Smooth muscle cell (in vitro differentiated cells): ENCODE measurements around the gene SCN5A. TPM values are rescaled to one million over a fixed set of nuclear protein-coding genes. Genes with fewer than 3 reads are reported as not detected.

Source experiments
- DNase-seq: peaks from one replicate; lab custom pipeline; 2025; ENCODE audit not compliant: unreplicated experiment; lab: John Stamatoyannopoulos, UW
- H2AFZ ChIP-seq: fragments of 200-600 bp; sonication (generic); 2 replicates; pipeline ENCODE4 v1.6.0; 2016; ENCODE audit warnings: antibody characterized with exemption, low read depth, mild to moderate bottlenecking
- H3F3A ChIP-seq: fragments of 200-600 bp; sonication (generic); 2 replicates; pipeline ENCODE4 v1.6.0; 2017; ENCODE audit warnings: antibody characterized with exemption, low read depth
- H3K27ac ChIP-seq: fragments of 200-600 bp; sonication (generic); 2 replicates; pipeline ENCODE4 v1.5.1; 2016; ENCODE audit warnings: low read depth, mild to moderate bottlenecking
- H3K27me3 ChIP-seq: fragments of 200-600 bp; sonication (generic); 2 replicates; pipeline ENCODE4 v1.6.1; 2016; ENCODE audit warnings: low read depth, mild to moderate bottlenecking
- H3K36me3 ChIP-seq: fragments of 200-600 bp; sonication (generic); 2 replicates; pipeline ENCODE4 v1.5.1; 2016; ENCODE audit warnings: low read depth
- H3K4me1 ChIP-seq: fragments of 200-600 bp; sonication (generic); 2 replicates; pipeline ENCODE4 v1.5.1; 2016; ENCODE audit warnings: low read depth
- H3K4me2 ChIP-seq: fragments of 200-600 bp; sonication (generic); 2 replicates; pipeline ENCODE4 v1.6.0; 2016; ENCODE audit warnings: mild to moderate bottlenecking
- H3K4me3 ChIP-seq: fragments of 200-600 bp; sonication (generic); 2 replicates; pipeline ENCODE4 v1.5.1; 2016; ENCODE audit warnings: mild to moderate bottlenecking
- H3K79me2 ChIP-seq: fragments of 200-600 bp; sonication (generic); 2 replicates; pipeline ENCODE4 v1.6.0; 2016; ENCODE audit warnings: low read depth, mild to moderate bottlenecking
- H3K9ac ChIP-seq: fragments of 200-600 bp; sonication (generic); 2 replicates; pipeline ENCODE4 v1.6.0; 2016; ENCODE audit warnings: low read depth
- H3K9me3 ChIP-seq: fragments of 200-600 bp; sonication (generic); replicated peaks from 2 replicates; pipeline ENCODE4 v1.5.1; 2016; ENCODE audit warnings: low read depth
- H4K20me1 ChIP-seq: fragments of 200-600 bp; sonication (generic); 2 replicates; pipeline ENCODE4 v1.6.0; 2016; ENCODE audit warnings: low read depth
- CTCF ChIP-seq: fragments of 200-600 bp; sonication (generic); IDR thresholded peaks from 2 replicates; pipeline ENCODE4 v1.5.1; 2017; ENCODE audit warnings: borderline replicate concordance, mild to moderate bottlenecking, antibody characterized with exemption; ENCODE audit not compliant: insufficient read depth, poor library complexity, severe bottlenecking
- WGBS: methylation state at CpG from one replicate; pipeline ENCODE4 v1.1.7; 2016; ENCODE audit warnings: low lambda C conversion rate; 5-methylcytosine and 5-hydroxymethylcytosine counted together
- polyA plus RNA-seq: library from polyadenylated mRNA; unstranded; fragments of >200 nt; fragmentation: Nextera tagmentation; extraction: Ambion mirVana; gene quantifications from 2 replicates; pipeline ENCODE4 v1.2.1, GENCODE V29; 2016
- total RNA-seq: library from RNA; depleted of rRNA; stranded (reverse); fragments of >200 nt; gene quantifications from 2 replicates; pipeline ENCODE4 v1.2.3, GENCODE V29; 2014

The SCN5A gene
- total and polyA plus RNA-seq, 2 experiments from 2014 or later: 0.93 to 3.4 TPM

GRCh38 chr3:38644016-38644661, 5.3 kb downstream of the SCN5A start:
- Histone ChIP-seq H4K20me1 (no peaks in the 10 kb centered on the region), H3K27ac (no peak overlapping the region), H3K4me2 (no peak overlapping the region), H2AFZ (no peak overlapping the region), H3K79me2 (no peaks in the 10 kb centered on the region), H3K9ac (no peak overlapping the region), H3K36me3 (no peaks in the 10 kb centered on the region), H3K27me3 (peaks cover 58% of the 10 kb centered on the region), H3K9me3 (no peaks in the 10 kb centered on the region), H3F3A (no peaks in the 10 kb centered on the region), H3K4me1 (peaks cover 11% of the 10 kb centered on the region), H3K4me3 (no peak overlapping the region)
- DNase-seq: no peak
- no peak for TF ChIP-seq CTCF
- 94% methylated on average over 7 of the region's 7 CpGs for WGBS

GRCh38 chr3:38643592-38643991, 5.9 kb downstream of the SCN5A start:
- H3K27me3 ChIP-seq: peaks cover 53% of the 10 kb centered on the region
- H3K79me2 ChIP-seq: no peaks in the 10 kb centered on the region
- H3K9me3 ChIP-seq: no peaks in the 10 kb centered on the region
- H4K20me1 ChIP-seq: no peaks in the 10 kb centered on the region
- H3K27ac ChIP-seq: no peak overlapping the region
- no peaks in the 10 kb centered on the region for H3F3A ChIP-seq
- H3K4me2 ChIP-seq: no peak overlapping the region
- no peak overlapping the region for H2AFZ ChIP-seq
- peaks cover 11% of the 10 kb centered on the region for H3K4me1 ChIP-seq
- WGBS: 80% methylated on average over 5 of the region's 5 CpGs
- H3K36me3 ChIP-seq: no peaks in the 10 kb centered on the region
- no peak overlapping the region for H3K4me3 ChIP-seq
- TF ChIP-seq CTCF: no peak
- no peak for DNase-seq
- no peak overlapping the region for H3K9ac ChIP-seq

DNA sequence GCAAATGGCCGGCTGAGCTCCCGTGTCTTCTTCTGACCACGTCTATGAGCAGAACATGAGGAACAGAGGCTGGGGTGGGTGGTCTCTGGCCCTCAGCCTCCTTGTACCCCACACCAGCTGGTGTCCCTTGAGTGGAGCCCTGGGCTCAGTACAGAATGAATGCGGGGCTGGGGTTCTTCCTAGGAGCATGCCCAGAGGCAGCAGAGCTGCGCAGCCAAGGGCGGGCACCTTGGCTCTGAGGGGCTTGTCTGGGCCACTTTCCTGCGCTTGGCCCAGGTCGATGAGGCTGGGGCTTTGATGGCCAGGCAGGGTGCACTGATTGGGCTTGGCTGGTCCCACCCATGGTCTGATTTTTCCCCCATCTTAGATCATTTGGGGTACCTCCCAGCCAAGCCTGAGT, 6.4 kb downstream of the SCN5A start:
- Histone ChIP-seq H3K36me3 (no peaks in the 10 kb centered on the region), H3K4me3 (no peak overlapping the region), H2AFZ (no peak overlapping the region), H3F3A (no peaks in the 10 kb centered on the region), H3K9me3 (no peaks in the 10 kb centered on the region), H3K79me2 (no peaks in the 10 kb centered on the region), H4K20me1 (no peaks in the 10 kb centered on the region), H3K27ac (no peak overlapping the region), H3K4me2 (no peak overlapping the region), H3K9ac (no peak overlapping the region), H3K27me3 (peaks cover 53% of the 10 kb centered on the region), H3K4me1 (peaks cover 11% of the 10 kb centered on the region)
- WGBS: 89% methylated on average over 8 of the region's 8 CpGs
- DNase-seq: no peak
- TF ChIP-seq CTCF: no peak
